Esophagus muscularis mucosa (tissue), 4 donors: ENCODE measurements around the gene RTKN. TPM values are rescaled to one million over a fixed set of nuclear protein-coding genes. Genes with fewer than 3 reads are reported as not detected.

ENCODE experiments used
- DNase-seq: peaks from one replicate; pipeline ENCODE4 v3.0.0-alpha.2; 2017; ENCODE audit errors: extremely low spot score
- H3K27ac ChIP-seq, 4 donors: fragments of 200-600 bp; sonication (generic); replicated peaks in 1 of 4; 1 replicate in 3 of 4; 2 replicates in 1 of 4; pipeline ENCODE4 v1.5.1; 2016 to 2019; ENCODE audit warnings: mild to moderate bottlenecking in 1 of 4
- H3K27me3 ChIP-seq, 4 donors: fragments of 200-600 bp; sonication (generic); one replicate each; pipeline versions ENCODE4 v1.5.1 to v1.6.0; 2016 to 2019
- H3K36me3 ChIP-seq, 4 donors: fragments of 200-600 bp; sonication (generic); one replicate each; pipeline ENCODE4 v1.5.1; 2016 to 2019
- H3K4me1 ChIP-seq, 4 donors: fragments of 200-600 bp; sonication (generic); one replicate each; pipeline ENCODE4 v1.5.1; 2016 to 2019
- H3K4me3 ChIP-seq, 4 donors: fragments of 200-600 bp; sonication (generic); 1 replicate in 2 of 4; 2 replicates in 2 of 4; pipeline ENCODE4 v1.5.1; 2016 to 2019; ENCODE audit warnings: mild to moderate bottlenecking in 4 of 4, moderate library complexity in 1 of 4
- H3K9me3 ChIP-seq, 4 donors: fragments of 200-600 bp; sonication (generic); 1 replicate in 3 of 4; 2 replicates in 1 of 4; pipeline ENCODE4 v1.5.1; 2016 to 2019
- EP300 ChIP-seq: sonication (generic); formaldehyde crosslinking; IDR thresholded peaks from one replicate; pipeline ENCODE4 v1.6.1; 2017; ENCODE audit warnings: antibody characterized with exemption
- POLR2A ChIP-seq: fragments of 450-650 bp; IDR thresholded peaks from one replicate; pipeline ENCODE4 v1.6.1; 2017; ENCODE audit warnings: antibody characterized with exemption, moderate library complexity, mild to moderate bottlenecking, low read depth
- POLR2AphosphoS5 ChIP-seq, 2 donors: sonication (generic); formaldehyde crosslinking; IDR thresholded peaks; one replicate each; pipeline ENCODE4 v1.6.1; 2017; ENCODE audit warnings: antibody characterized with exemption in 2 of 2
- WGBS: methylation state at CpG from one replicate; pipeline ENCODE4 v1.1.5; 2018; 5-methylcytosine and 5-hydroxymethylcytosine counted together
- intact Hi-C: fragments of 100-400 bp; cut with DNase I; formaldehyde crosslinking; loops from one replicate; pipeline ENCODE4 v1.15.1; 2023
- total RNA-seq, 4 donors: library from RNA; depleted of rRNA; stranded (reverse); fragments of >200 nt; gene quantifications; one replicate each; pipeline versions ENCODE4 v1.1.0 to v1.2.1, GENCODE V29; 2016
- TF ChIP-seq, protein P1 (sequence below), 3 experiments: fragments of 200-600 bp in 2 of 3; fragments of 450-650 bp in 1 of 3; sonication (generic) in 2 of 3; IDR thresholded peaks; one replicate each; pipeline ENCODE4 v1.5.1; 2017 to 2019; ENCODE audit warnings: antibody characterized with exemption in 3 of 3, mild to moderate bottlenecking in 2 of 3, moderate library complexity in 1 of 3

Gene RTKN
- total RNA-seq, 4 donors from 2014 or later, result 8.4 to 14.1 (median 11.3) TPM

- Histone ChIP-seq H3K4me1 (peaks cover 32 to 43% (median 41%) of the 10 kb centered on the region in 4 donors), H3K27ac (peak overlapping the region; percentile 91 to 98 (median 96)), H3K4me3 (peak overlapping the region; percentile 68 to 85 (median 74)), H3K36me3 (peaks cover 5 to 15% (median 13%) of the 10 kb centered on the region in 4 donors), H3K27me3 (no peaks in the 10 kb centered on the region), H3K9me3 (no peaks in the 10 kb centered on the region)
- intact Hi-C loops, result no loop called here
- WGBS, result under 1% methylated on average over 17 of the region's 27 CpGs
- no peak for TF ChIP-seq EP300
- TF ChIP-seq, protein P1, sequence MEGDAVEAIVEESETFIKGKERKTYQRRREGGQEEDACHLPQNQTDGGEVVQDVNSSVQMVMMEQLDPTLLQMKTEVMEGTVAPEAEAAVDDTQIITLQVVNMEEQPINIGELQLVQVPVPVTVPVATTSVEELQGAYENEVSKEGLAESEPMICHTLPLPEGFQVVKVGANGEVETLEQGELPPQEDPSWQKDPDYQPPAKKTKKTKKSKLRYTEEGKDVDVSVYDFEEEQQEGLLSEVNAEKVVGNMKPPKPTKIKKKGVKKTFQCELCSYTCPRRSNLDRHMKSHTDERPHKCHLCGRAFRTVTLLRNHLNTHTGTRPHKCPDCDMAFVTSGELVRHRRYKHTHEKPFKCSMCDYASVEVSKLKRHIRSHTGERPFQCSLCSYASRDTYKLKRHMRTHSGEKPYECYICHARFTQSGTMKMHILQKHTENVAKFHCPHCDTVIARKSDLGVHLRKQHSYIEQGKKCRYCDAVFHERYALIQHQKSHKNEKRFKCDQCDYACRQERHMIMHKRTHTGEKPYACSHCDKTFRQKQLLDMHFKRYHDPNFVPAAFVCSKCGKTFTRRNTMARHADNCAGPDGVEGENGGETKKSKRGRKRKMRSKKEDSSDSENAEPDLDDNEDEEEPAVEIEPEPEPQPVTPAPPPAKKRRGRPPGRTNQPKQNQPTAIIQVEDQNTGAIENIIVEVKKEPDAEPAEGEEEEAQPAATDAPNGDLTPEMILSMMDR (IDR thresholded peaks at IDR 0.05), result no peak
- no peak for DNase-seq
Observed at GRCh38 chr2:74457129-74457548, 15.4 kb upstream of the RTKN start.

GRCh38 chr2:74454654-74455511 is 13.1 kb upstream of the RTKN start, which contains the start of gene INO80B:
Gene INO80B (plus strand): TSS chr2:74455087. CDS start chr2:74455117, 30 bp downstream.
- WGBS, result under 1% methylated on average over 35 of the region's 40 CpGs

DNA sequence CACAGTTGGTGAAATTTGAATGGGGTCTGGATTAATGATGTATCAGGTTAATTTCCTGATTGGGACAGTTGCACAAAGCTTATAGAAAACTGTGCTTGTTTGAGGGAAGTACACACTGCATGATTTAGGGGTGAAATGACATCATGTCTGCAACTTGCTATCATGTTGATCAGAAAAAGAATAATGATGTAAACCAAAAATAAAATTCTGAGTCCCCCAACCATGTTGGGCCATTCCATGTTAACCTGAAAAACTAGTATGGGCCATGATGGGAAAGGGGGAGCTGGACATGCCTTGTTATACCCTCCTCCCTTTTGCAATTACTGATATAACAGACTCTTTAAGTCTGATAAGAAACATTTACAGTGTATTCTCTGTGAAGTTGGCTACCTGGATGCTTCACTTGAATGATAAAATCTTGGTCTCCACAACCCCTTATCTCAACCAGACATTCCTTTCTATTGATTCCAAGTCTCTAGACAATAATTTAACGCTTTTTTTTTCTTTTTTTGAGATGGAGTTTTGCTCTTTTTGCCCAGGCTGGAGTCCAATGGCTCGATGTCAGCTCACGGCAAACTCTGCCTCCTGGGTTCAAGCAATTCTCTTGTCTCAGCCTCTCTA is 8.9 kb upstream of the RTKN start:
- intact Hi-C loops, result no loop called here
- H3K4me3 ChIP-seq, result no peak overlapping the region
- no peaks in the 10 kb centered on the region for H3K9me3 ChIP-seq
- no peak for DNase-seq
- H3K27me3 ChIP-seq, result peaks cover 0 to 3% (median 0%) of the 10 kb centered on the region in 4 donors
- TF ChIP-seq POLR2AphosphoS5 (IDR thresholded peaks at IDR 0.05) (no peak), EP300 (no peak), POLR2A (no peak)
- TF ChIP-seq, protein P1 (IDR thresholded peaks at IDR 0.05), result no peak
- no peak overlapping the region for H3K27ac ChIP-seq
- peaks cover 6 to 11% (median 9%) of the 10 kb centered on the region in 4 donors for H3K4me1 ChIP-seq
- WGBS, result 84% methylated on average over 3 of the region's 3 CpGs
- H3K36me3 ChIP-seq, result no peaks in the 10 kb centered on the region

More at GRCh38 chr2:74454654-74455511, 13.1 kb upstream of the RTKN start, which contains the start of gene INO80B:
- Histone ChIP-seq H3K4me3 (peak within 1 kb of the TSS; percentile 63 to 80 (median 70)), H3K27ac (peak within 1 kb of the TSS; percentile 66 to 74 (median 68)), H3K9me3 (no peaks in the 10 kb centered on the region), H3K36me3 (no peaks in the 10 kb centered on the region), H3K27me3 (no peaks in the 10 kb centered on the region), H3K4me1 (peaks cover 32 to 43% (median 41%) of the 10 kb centered on the region in 4 donors)
- TF ChIP-seq EP300 (no peak), POLR2AphosphoS5 (IDR thresholded peaks at IDR 0.05) (peak; percentile 84 to 99), POLR2A (no peak)
- TF ChIP-seq, protein P1 (IDR thresholded peaks at IDR 0.05), result peak in 1 of 3 experiments; percentile 28
- DNase-seq, result peak; percentile 99
- intact Hi-C loops, result no loop called here

DNA sequence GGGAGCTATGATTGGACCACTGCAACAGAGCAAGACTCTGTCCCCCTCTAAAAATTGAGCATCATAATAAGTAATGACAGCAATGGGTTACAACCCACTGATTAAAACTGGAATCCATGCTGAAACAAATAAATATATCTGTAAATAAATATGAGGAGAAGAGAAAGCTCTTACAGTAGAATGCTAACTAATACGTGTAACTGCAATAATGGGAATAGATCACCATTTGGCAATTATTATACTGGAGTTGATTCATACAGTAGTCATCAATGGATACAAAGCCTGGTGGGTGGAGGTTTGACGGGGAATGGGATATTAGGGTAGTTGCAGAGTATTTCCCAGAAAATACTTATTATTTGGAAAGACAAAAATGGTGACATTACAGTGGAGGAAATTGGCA is 7.0 kb upstream of the RTKN start:
- no peaks in the 10 kb centered on the region for H3K4me1 ChIP-seq
- no peak overlapping the region for H3K4me3 ChIP-seq
- 67% methylated on average over 2 of the region's 2 CpGs for WGBS
- DNase-seq, result no peak
- TF ChIP-seq EP300 (no peak), POLR2A (no peak), POLR2AphosphoS5 (IDR thresholded peaks at IDR 0.05) (no peak)
- TF ChIP-seq, protein P1 (IDR thresholded peaks at IDR 0.05), result no peak
- H3K36me3 ChIP-seq, result no peaks in the 10 kb centered on the region
- intact Hi-C loops, result no loop called here
- no peaks in the 10 kb centered on the region for H3K9me3 ChIP-seq
- H3K27me3 ChIP-seq, result peaks cover 0 to 6% (median 0%) of the 10 kb centered on the region in 4 donors
- no peak overlapping the region for H3K27ac ChIP-seq
